Epithelial cell of esophagus (primary cell): Measurements from ENCODE around the gene BTBD17.

Experiments
- DNase-seq: peaks from one replicate; pipeline ENCODE4 v3.0.0; 2010; ENCODE audit warnings: low read depth
- H3K4me3 ChIP-seq: 2 replicates; pipeline ENCODE4 v1.5.1; 2011; ENCODE audit warnings: mild to moderate bottlenecking, low read length, control low read depth
- CTCF ChIP-seq: IDR thresholded peaks from 2 replicates; pipeline ENCODE4 v1.5.1; 2011; ENCODE audit warnings: low read depth, mild to moderate bottlenecking, low read length, control low read depth, inconsistent platforms; ENCODE audit not compliant: insufficient read depth; ENCODE audit errors: missing control alignments

BTBD17 gene

GRCh38 chr17:74330446-74330845 is 31.2 kb downstream of the BTBD17 start:
- DNase-seq = no peak
- H3K4me3 ChIP-seq = no peak overlapping the region
- no peak for TF ChIP-seq CTCF

- TF ChIP-seq CTCF = no peak
- DNase-seq = no peak
Observed at GRCh38 chr17:74329378-74329777, 32.3 kb downstream of the BTBD17 start.

GRCh38 chr17:74328487-74328886 is 33.2 kb downstream of the BTBD17 start:
- H3K4me3 ChIP-seq = no peak overlapping the region
- no peak for DNase-seq
- no peak for TF ChIP-seq CTCF

More at GRCh38 chr17:74329378-74329777, 32.3 kb downstream of the BTBD17 start:
- no peak overlapping the region for H3K4me3 ChIP-seq

- DNase-seq = no peak
- no peak for TF ChIP-seq CTCF
- no peak overlapping the region for H3K4me3 ChIP-seq
Observed at GRCh38 chr17:74326506-74326905, 35.2 kb downstream of the BTBD17 start.

GRCh38 chr17:74325743-74326379 is 35.8 kb downstream of the BTBD17 start, which contains the start of gene KIF19:
KIF19 (plus strand) TSS chr17:74326226; CDS start chr17:74326350, 124 bp downstream.
- DNase-seq = no peak
- H3K4me3 ChIP-seq = no peak within 1 kb of the TSS
- TF ChIP-seq CTCF = no peak

- no peak for TF ChIP-seq CTCF
- DNase-seq = no peak
- H3K4me3 ChIP-seq = no peak overlapping the region
Observed at GRCh38 chr17:74325376-74325742, 36.3 kb downstream of the BTBD17 start.

- TF ChIP-seq CTCF = no peak
- H3K4me3 ChIP-seq = no peak overlapping the region
- no peak for DNase-seq
Observed at GRCh38 chr17:74324521-74324920, 37.1 kb downstream of the BTBD17 start.
